ENCODE results near the gene TIMP2. TPM values are rescaled to one million over a fixed set of nuclear protein-coding genes. Genes with fewer than 3 reads are reported as not detected.

TIMP2 gene
- total and polyA plus RNA-seq, 2 of the 13 experiments (the other 11 are each of a cell fraction or from before 2014, with no cell fraction given) = 3.8 to 8.5 TPM

- no peak for TF ChIP-seq ZNF281 (CRISPR knock-in tag; IDR thresholded peaks at IDR 0.05; ENCODE audit: borderline replicate concordance)
- no peak for TF ChIP-seq MAZ (IDR thresholded peaks at IDR 0.05; ENCODE audit: borderline replicate concordance, low read depth, low read length)
- no peak; the same call in 1 of the 2 replicates for TF ChIP-seq MAZ (CRISPR knock-in tag; IDR thresholded peaks at IDR 0.05; ENCODE audit: low read depth)
- TF ChIP-seq CEBPG (CRISPR knock-in tag; IDR thresholded peaks at IDR 0.05) = no peak
- no peak for TF ChIP-seq ZNF224 (CRISPR knock-in tag; IDR thresholded peaks at IDR 0.05)
- no peak for TF ChIP-seq NFE2L2 (IDR thresholded peaks at IDR 0.05; ENCODE audit: low read length)
- TF ChIP-seq ZNF136 (CRISPR knock-in tag; IDR thresholded peaks at IDR 0.05; ENCODE audit: low read depth) = 0 out of 2 replicates have a peak, but pooled peaks have one; percentile 8
- TF ChIP-seq CBX1 (IDR thresholded peaks at IDR 0.05; ENCODE audit: low read depth) = no peak
- no peak for TF ChIP-seq ADNP (CRISPR knock-in tag; IDR thresholded peaks at IDR 0.05)
- TF ChIP-seq ZNF33A (CRISPR knock-in tag; IDR thresholded peaks at IDR 0.05; ENCODE audit: borderline replicate concordance) = no peak
- peak; percentile 66; the same call in 1 of the 2 replicates for TF ChIP-seq HNRNPL (IDR thresholded peaks at IDR 0.05; ENCODE audit: low read depth, low read length)
- no peak for TF ChIP-seq KAT2B (IDR thresholded peaks at IDR 0.05; ENCODE audit: borderline replicate concordance, low read depth, low read length)
- TF ChIP-seq TFAP4 (IDR thresholded peaks at IDR 0.05; ENCODE audit: borderline replicate concordance, low read depth) = 0 out of 2 replicates have a peak, but pooled peaks have one; percentile 31
- TF ChIP-seq KAT7 (CRISPR knock-in tag; IDR thresholded peaks at IDR 0.05; ENCODE audit: borderline replicate concordance) = no peak
- no peak for TF ChIP-seq EEA1 (CRISPR knock-in tag; IDR thresholded peaks at IDR 0.05; ENCODE audit: borderline replicate concordance)
- peak; percentile 30; the same call in 1 of the 2 replicates for TF ChIP-seq HOXA3 (CRISPR knock-in tag; IDR thresholded peaks at IDR 0.05)
- no peak; a peak in 1 of 4 replicates for TF ChIP-seq HMGXB4 (CRISPR knock-in tag; IDR thresholded peaks at IDR 0.05; ENCODE audit: borderline replicate concordance in 1 of 2, low read depth in 1 of 2)
- no peak for TF ChIP-seq MIXL1 (CRISPR knock-in tag; IDR thresholded peaks at IDR 0.05)
Observed at GRCh38 chr17:78925662-78926555, 722 bp upstream of the TIMP2 start (continued).
